Ovary (tissue), 3 donors: ENCODE results near the gene ETS1.

ENCODE experiments used
- CTCF ChIP-seq, 3 donors: fragments of 450-650 bp in 2 of 3; fragments of 200-600 bp in 1 of 3; IDR thresholded peaks; one replicate each; pipeline versions ENCODE4 v1.5.1 to v1.8.0; 2016 to 2022; ENCODE audit warnings: antibody characterized with exemption in 3 of 3, mild to moderate bottlenecking in 1 of 3
- EP300 ChIP-seq: sonication (generic); formaldehyde crosslinking; IDR thresholded peaks from one replicate; pipeline ENCODE4 v1.6.1; 2017; ENCODE audit warnings: antibody characterized with exemption
- POLR2A ChIP-seq: fragments of 450-650 bp; IDR thresholded peaks from one replicate; pipeline ENCODE4 v1.6.1; 2017; ENCODE audit warnings: antibody characterized with exemption, mild to moderate bottlenecking, moderate library complexity
- donor health status: DM: no; HTN: no; CAD: no.

DNA sequence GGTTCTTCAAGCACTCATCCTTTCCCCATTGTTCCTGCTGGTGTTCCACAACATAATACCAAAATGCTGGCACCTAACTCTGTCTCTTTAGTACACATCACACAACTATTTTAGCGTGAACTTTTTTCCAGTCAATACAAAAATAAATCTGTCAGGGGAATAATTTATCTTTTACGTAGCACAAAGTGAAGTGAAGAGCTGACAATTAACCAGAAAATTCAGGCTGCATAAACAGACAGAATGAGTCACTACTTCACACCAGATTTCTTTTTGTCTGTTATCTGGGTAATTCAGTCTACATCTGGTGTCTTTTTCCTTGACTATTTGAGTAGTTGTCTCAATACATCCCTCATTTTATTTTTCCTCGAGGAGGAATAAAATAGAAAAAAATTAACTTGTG is 7.9 kb upstream of the ETS1 start:
- TF ChIP-seq CTCF (IDR thresholded peaks at IDR 0.05) (no peak), POLR2A (no peak), EP300 (no peak)
